ENCODE data around the gene ZNF432.
"Not testable (repeated sequence)": the region's sequence is repeated elsewhere in the genome, so short reads cannot be mapped to it uniquely, and the experiment has no call there.

ZNF432 gene

GRCh38 chr19:52048555-52049501 lies at the start of gene ZNF432:
Gene ZNF432, minus strand, starts transcription at chr19:52048838. Its CDS starts 1,970 bp downstream, at chr19:52046868.
- DNase-seq, result peak; percentile 74

GRCh38 chr19:52096416-52096815 lies 47.8 kb upstream of the ZNF432 start:
- DNase-seq, result not testable (repeated sequence)

DNA sequence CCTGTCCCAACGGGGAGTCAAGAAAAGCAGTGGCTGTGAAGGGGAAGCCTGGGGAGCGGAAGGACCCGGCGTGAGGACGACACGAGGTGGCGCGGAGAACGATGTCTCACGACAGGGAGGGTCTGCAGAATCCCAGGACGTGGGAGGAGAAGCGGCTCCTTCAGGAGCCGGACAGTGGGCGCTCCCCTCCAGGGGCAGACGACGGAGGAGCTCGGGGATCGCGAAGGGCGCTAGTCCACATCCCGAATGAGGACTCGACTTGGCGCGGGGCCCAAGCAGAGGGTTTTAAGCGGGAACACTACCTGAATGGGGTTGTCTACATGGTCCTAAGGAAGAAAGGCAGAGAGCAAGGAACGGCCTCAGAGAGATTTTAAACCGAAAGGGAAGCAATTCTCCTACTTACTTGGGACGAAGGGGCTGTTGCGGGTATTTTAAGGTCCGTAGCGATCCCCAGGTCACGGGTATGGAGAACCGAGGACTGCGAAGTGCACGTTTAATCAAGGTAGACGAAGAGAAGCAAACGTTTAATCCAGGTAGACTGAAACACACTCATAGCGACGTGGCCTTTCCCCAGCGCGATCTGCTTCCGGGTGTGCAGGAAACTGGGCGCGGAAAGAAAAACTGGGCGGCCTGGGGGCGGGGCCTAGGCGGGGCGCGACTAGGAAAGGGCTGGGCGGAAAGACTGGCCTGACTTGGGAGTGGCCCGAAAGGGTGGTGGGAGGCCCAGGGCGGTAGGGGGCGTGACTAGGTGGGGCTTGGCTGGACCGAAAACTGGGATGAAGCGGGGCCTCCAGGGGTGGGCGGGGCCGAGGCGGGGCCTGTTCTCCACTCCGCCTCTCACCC lies 46.8 kb upstream of the ZNF432 start, which contains the start of gene ZNF841:
Gene ZNF841, minus strand, starts transcription at position 594 of the 843 bp plus-strand sequence. CDS start 10,964 bp downstream, outside the sequence.
- DNase-seq, result peak; percentile 88

DNA sequence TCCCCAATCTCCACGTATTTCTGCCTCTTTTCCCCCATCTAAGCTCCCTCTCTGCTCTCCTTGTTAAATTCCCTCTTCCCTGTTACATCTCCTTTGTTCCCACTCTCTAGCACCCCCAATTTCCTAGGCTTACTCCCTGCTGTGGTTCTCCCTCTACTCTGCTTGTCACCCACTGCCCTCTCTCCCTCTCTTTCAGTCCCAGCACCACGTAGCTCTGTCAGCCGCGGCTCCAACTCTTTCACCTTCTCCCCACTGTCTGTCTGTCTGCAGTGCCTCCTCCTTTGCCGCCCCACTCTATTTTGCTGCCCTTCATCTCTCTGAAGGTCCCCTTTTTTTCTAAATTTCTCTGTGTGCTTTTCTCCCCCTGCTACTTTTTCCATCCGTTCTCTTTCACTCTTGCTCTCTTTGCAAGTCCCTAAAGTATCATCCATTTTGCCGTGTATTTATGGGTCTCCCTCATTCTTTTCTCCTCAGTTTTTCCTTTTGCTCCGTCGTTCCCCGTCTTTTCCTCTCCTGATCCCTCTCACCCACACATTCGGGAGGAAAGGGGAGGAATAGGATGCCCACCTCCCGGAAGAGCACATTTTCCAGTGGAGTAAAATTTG lies 46.0 kb upstream of the ZNF432 start:
- no peak for DNase-seq

DNA sequence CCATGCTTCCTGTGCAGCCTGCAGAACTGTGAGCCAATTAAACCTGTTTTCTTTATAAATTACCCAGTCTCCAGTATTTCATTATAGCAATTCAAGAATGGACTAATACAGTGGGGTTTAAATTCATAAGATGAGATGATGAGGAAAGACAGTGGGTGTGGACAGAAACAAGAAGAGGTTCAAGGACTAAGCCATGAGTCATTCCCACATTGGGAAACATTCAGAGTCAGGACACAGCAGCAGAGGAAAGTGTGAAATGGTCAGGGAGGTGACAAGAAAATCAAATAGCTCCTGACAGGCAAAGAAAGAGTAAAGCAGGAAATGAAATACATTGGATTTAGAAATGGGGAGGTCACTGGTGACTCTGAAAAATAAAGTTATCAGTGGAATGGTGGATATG lies 37.8 kb upstream of the ZNF432 start:
- no peak for DNase-seq

- no peak for DNase-seq
Measured at GRCh38 chr19:52070496-52070895, 21.9 kb upstream of the ZNF432 start.

- DNase-seq, result no peak
Measured at GRCh38 chr19:52069653-52070052, 21.0 kb upstream of the ZNF432 start.

- DNase-seq, result no peak
Measured at GRCh38 chr19:52066258-52066863, 17.7 kb upstream of the ZNF432 start.

- no peak for DNase-seq
Measured at GRCh38 chr19:52065399-52065798, 16.8 kb upstream of the ZNF432 start.

DNA sequence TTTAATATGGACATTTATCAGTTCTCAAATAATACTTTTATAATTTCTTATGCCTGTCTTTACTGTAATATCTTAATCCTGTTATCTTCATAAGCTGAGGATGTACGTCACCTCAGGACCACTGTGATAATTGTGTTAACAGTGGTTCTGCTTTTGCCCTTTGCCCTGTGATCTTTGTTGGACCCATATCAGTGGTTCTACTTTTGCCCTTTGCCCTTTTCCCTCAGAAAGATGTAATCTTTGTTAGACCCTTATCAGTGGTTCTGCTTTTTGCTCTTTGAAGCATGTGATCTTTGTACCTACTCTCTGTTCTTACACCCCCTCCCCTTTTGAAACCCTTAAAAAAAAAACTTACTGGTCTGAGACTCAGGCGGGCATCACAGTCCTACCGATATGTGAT lies 7.8 kb upstream of the ZNF432 start:
- not testable (repeated sequence) for DNase-seq

GRCh38 chr19:52051736-52052135 lies 3.1 kb upstream of the ZNF432 start:
- DNase-seq, result not testable (repeated sequence)

GRCh38 chr19:52039169-52039568 lies 9.5 kb downstream of the ZNF432 start:
- no peak for DNase-seq

- DNase-seq, result no peak
Measured at GRCh38 chr19:52034051-52034728, 14.4 kb downstream of the ZNF432 start.

DNA sequence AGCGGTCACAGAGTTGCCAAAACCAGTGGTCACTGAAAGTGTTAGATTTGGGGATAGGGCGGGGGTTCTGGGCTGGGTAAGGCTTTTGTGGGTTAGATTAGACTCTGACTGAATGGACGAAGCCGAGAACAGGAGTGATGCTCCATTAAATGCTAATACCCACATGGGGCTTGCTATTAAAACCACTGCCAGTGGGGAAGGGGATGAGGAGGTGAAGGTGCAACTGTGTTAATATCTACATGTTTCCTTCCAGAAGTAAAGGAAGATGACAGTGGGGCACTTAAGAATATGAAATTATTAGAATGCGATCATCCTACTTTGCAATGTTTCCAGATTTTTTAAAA lies 19.9 kb downstream of the ZNF432 start:
- no peak for DNase-seq

DNA sequence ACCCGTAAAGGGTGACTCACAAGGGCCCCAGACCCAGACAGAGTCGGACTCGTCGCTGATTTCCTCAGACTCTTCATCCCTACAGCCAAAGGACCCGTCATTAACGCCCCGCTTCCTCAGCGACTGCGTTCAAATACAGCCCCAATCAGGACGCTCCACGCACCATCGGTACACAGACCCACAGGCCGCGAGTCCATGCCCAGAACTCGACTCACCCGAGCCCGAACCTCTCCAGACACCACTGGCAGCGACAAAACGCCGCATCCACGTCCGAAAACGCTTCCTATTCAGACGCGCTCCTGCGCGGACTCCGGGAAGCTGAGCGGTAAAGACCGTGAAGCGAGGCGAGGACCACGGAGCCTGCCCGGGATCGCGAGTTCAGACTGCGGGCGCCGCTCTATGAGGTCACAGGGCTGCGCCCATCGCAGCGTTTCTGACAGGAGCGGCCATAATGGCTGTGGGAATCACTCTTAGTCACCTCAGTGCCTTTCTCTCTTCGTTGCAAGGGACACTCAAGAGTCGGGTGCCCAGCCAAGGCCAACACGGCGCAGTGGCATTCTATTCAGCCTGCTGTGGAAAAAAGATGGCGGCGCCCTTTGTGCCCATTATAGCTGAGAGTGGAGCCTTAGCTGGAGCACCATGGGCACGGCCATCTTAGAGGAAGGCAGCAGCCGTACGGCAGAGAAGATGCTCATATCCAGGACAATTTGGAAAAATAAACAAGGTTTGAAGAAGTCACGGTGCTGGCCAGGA lies 20.4 kb downstream of the ZNF432 start, which contains the start of gene ZNF614:
Gene ZNF614, minus strand, starts transcription at position 353 of the 753 bp plus-strand sequence. CDS start 2,634 bp downstream, outside the sequence.
- DNase-seq, result peak; percentile 78

GRCh38 chr19:52026255-52026990 lies 22.2 kb downstream of the ZNF432 start:
- DNase-seq, result not testable (repeated sequence)

GRCh38 chr19:52024478-52024877 lies 24.2 kb downstream of the ZNF432 start:
- not testable (repeated sequence) for DNase-seq

GRCh38 chr19:52022193-52022592 lies 26.4 kb downstream of the ZNF432 start:
- no peak for DNase-seq

DNA sequence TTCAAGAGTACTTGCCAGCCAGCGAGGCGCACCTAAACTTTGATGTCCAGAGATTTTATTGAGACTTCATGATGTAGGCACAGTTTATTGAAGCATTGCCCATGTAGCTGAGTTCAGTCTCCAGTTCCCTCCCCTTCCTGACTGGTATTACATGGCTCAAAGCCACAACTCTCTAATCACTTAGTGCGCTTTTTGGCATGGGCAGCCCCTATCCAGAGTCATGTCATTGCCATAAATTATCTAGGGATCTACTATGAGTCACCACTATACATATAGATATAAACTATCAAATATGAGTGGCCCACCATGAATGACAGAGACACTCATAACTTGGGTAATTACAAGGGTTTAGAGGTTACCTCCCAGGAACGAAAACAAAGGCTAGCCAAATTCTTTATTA lies 28.1 kb downstream of the ZNF432 start:
- DNase-seq, result no peak

GRCh38 chr19:52010674-52011073 lies 38.0 kb downstream of the ZNF432 start:
- no peak for DNase-seq

Measured in amniotic stem cell (primary cell).